ENCODE measurements around the gene CPN2. TPM values are rescaled to one million over a fixed set of nuclear protein-coding genes. Genes with fewer than 3 reads are reported as not detected.

CPN2 gene
- total and polyA plus RNA-seq, 2 donors (not counting 3 experiments of a cell fraction or from before 2014, with no cell fraction given), result not detected

GRCh38 chr3:194296454-194297263 lies 54.5 kb downstream of the CPN2 start:
- no peaks in the 10 kb centered on the region for H3K9me3 ChIP-seq (replicated peaks; ENCODE audit: control insufficient read depth, insufficient read depth, low read length)
- no peaks in the 10 kb centered on the region for H3K79me2 ChIP-seq (ENCODE audit: control insufficient read depth, insufficient read depth, low read length)
- H3K4me1 ChIP-seq (ENCODE audit: control insufficient read depth, extremely low read depth, insufficient read depth, low read length), result peaks cover 13% of the 10 kb centered on the region
- H3K4me2 ChIP-seq (ENCODE audit: insufficient read depth, low read length), result peak overlapping the region; percentile 31
- H2AFZ ChIP-seq (ENCODE audit: low read depth, low read length), result peak overlapping the region; percentile 70
- DNase-seq (ENCODE audit: low read depth, low spot score) (peak; percentile 82), FAIRE-seq (peak; percentile 83)
- H3K27ac ChIP-seq (ENCODE audit: insufficient read depth, low read depth, low read length), result peak overlapping the region; percentile 90
- ChIA-PET POLR2A (interaction anchor here (1.1 kb wide), 1 partner anchor 31 kb away, joined by 3 read pairs; no protein-coding TSS in a partner anchor), CTCF (interaction anchor here (0.7 to 4.6 kb wide), 8 partner anchors 10 to 508 kb away, joined by 3 to 19 read pairs (median 6); no protein-coding TSS in a partner anchor)
- no peaks in the 10 kb centered on the region for H3K9me1 ChIP-seq (replicated peaks; ENCODE audit: control insufficient read depth, extremely low read depth, insufficient read depth, low read length)
- H3K36me3 ChIP-seq (ENCODE audit: control insufficient read depth in 2 of 2, extremely low read depth in 1 of 2, insufficient read depth in 2 of 2, low read length in 2 of 2), result no peaks in the 10 kb centered on the region
- intact Hi-C loops (cut with micrococcal nuclease) (loop anchor here (1.0 kb wide), 4 partner anchors 10 to 293 kb away; no protein-coding TSS in a partner anchor), dilution Hi-C loops (cut with MboI; ENCODE audit: extremely low pct_ligation_motif_present, low sequenced_read_pairs) (no loop called here)
- no peaks in the 10 kb centered on the region for H3K27me3 ChIP-seq (ENCODE audit: control insufficient read depth in 2 of 2, insufficient read depth in 2 of 2, low read length in 2 of 2)
- TF ChIP-seq CTCF (IDR thresholded peaks at IDR 0.05; ENCODE audit: extremely low read depth in 1 of 2, insufficient read depth in 1 of 2, low read depth in 1 of 2, low read length in 2 of 2), result no peak
- TF ChIP-seq JUN (IDR thresholded peaks at IDR 0.05; ENCODE audit: borderline replicate concordance, insufficient read depth, insufficient read length, low read depth), result peak; percentile 83
- peak; percentile 54 for TF ChIP-seq FOS (IDR thresholded peaks at IDR 0.05; ENCODE audit: borderline replicate concordance, insufficient read depth, low read length)
- peak; percentile 55 for TF ChIP-seq GATA2 (IDR thresholded peaks at IDR 0.05; ENCODE audit: insufficient read depth, insufficient read length, low read depth, low read length)
- peak; percentile 43 for TF ChIP-seq POLR2AphosphoS5 (IDR thresholded peaks at IDR 0.05; ENCODE audit: insufficient read depth, low read depth, low read length)
- H4K20me1 ChIP-seq (replicated peaks; ENCODE audit: control insufficient read depth, extremely low read depth, insufficient read depth, low read length), result no peaks in the 10 kb centered on the region
- peak overlapping the region; percentile 82 for H3K9ac ChIP-seq (replicated peaks; ENCODE audit: extremely low read depth, insufficient read depth, low read length)
- BruUV-seq (replicated peaks), result TSS peak; percentile 68
- peak overlapping the region in 2 of 3 experiments; percentile 2 to 13 for H3K4me3 ChIP-seq (replicated peaks in 1 of 3; ENCODE audit: insufficient read depth in 1 of 3, low read depth in 1 of 3, low read length in 3 of 3)

Data from endothelial cell of umbilical vein (primary cell).